Naive thymus-derived CD4-positive, alpha-beta T cell (primary cell): Measurements from ENCODE around the gene PKP4. TPM values are rescaled to one million over a fixed set of nuclear protein-coding genes. Genes with fewer than 3 reads are reported as not detected.
"Not testable (repeated sequence)": the region's sequence is repeated elsewhere in the genome, so short reads cannot be mapped to it uniquely, and the experiment has no call there.

Source experiments
- ATAC-seq: fragments of 150-1000 bp; cut with Tn5 transposase; 2 replicates; pipeline ENCODE4 v1.10.0; 2021; ENCODE audit warnings: mild to moderate bottlenecking, moderate library complexity
- CTCF ChIA-PET: fragments of 350-600 bp; sonication (Branson Sonifier 250); formaldehyde crosslinking; loops from one replicate; lab custom pipeline; 2021; ENCODE audit warnings: antibody characterized with exemption; lab: Charles Lee
- POLR2A ChIA-PET: fragments of 350-600 bp; sonication (Branson Sonifier 250); formaldehyde crosslinking; loops from one replicate; lab custom pipeline; 2021; ENCODE audit warnings: antibody characterized with exemption, inconsistent platforms; lab: Charles Lee
- DNase-seq, 9 donors: peaks; one replicate each; pipeline versions ENCODE4 v3.0.0 to v3.0.0-alpha.2; 2020 to 2022; ENCODE audit warnings: mixed read lengths in 1 of 9
- H3K27ac ChIP-seq: one replicate; pipeline ENCODE4 v1.7.0; 2013; ENCODE audit warnings: mild to moderate bottlenecking, low read depth, low read length, moderate library complexity
- H3K27me3 ChIP-seq, 2 donors: one replicate each; pipeline ENCODE4 v1.7.0; 2013; ENCODE audit warnings: low read length in 2 of 2, mild to moderate bottlenecking in 2 of 2, moderate library complexity in 2 of 2; ENCODE audit not compliant: control insufficient read depth in 2 of 2, insufficient read depth in 2 of 2
- H3K36me3 ChIP-seq, 3 experiments: 1 replicate in 2 of 3; 2 replicates in 1 of 3; pipeline ENCODE4 v1.7.0; 2013; ENCODE audit warnings: low read length in 3 of 3, mild to moderate bottlenecking in 3 of 3, moderate library complexity in 1 of 3; ENCODE audit not compliant: insufficient read depth in 3 of 3, control insufficient read depth in 2 of 3
- H3K4me1 ChIP-seq, 2 donors: one replicate each; pipeline ENCODE4 v1.7.0; 2013; ENCODE audit warnings: low read length in 2 of 2, mild to moderate bottlenecking in 2 of 2, moderate library complexity in 1 of 2; ENCODE audit not compliant: control insufficient read depth in 2 of 2, insufficient read depth in 2 of 2
- H3K4me3 ChIP-seq: 2 replicates; pipeline ENCODE4 v1.7.0; 2013; ENCODE audit warnings: mild to moderate bottlenecking, low read length
- H3K9me3 ChIP-seq, 3 experiments: 1 replicate in 2 of 3; 2 replicates in 1 of 3; pipeline ENCODE4 v1.7.0; 2013; ENCODE audit warnings: low read length in 3 of 3; ENCODE audit not compliant: control insufficient read depth in 2 of 3
- H3K27ac Mint-ChIP-seq, 9 donors: one replicate each; pipeline ENCODE4 v1.8.0; 2020 to 2022; ENCODE audit warnings: mixed read lengths in 9 of 9, mild to moderate bottlenecking in 8 of 9, moderate library complexity in 5 of 9, inconsistent platforms in 2 of 9
- H3K27me3 Mint-ChIP-seq, 5 donors: one replicate each; pipeline ENCODE4 v1.8.0; 2021 to 2022; ENCODE audit warnings: mixed read lengths in 5 of 5, mild to moderate bottlenecking in 1 of 5
- H3K36me3 Mint-ChIP-seq, 5 donors: one replicate each; pipeline ENCODE4 v1.8.0; 2020 to 2022; ENCODE audit warnings: mixed read lengths in 5 of 5, mild to moderate bottlenecking in 3 of 5, inconsistent platforms in 1 of 5
- H3K4me1 Mint-ChIP-seq, 7 donors: one replicate each; pipeline ENCODE4 v1.8.0; 2020 to 2022; ENCODE audit warnings: mixed read lengths in 7 of 7, mild to moderate bottlenecking in 3 of 7, inconsistent platforms in 1 of 7
- H3K4me3 Mint-ChIP-seq, 10 donors: one replicate each; pipeline ENCODE4 v1.8.0; 2020 to 2022; ENCODE audit warnings: mild to moderate bottlenecking in 10 of 10, mixed read lengths in 10 of 10, moderate library complexity in 6 of 10, inconsistent platforms in 2 of 10
- H3K9me3 Mint-ChIP-seq, 11 donors: one replicate each; pipeline ENCODE4 v1.8.0; 2020 to 2022; ENCODE audit warnings: mixed read lengths in 11 of 11, mild to moderate bottlenecking in 4 of 11, inconsistent platforms in 1 of 11, moderate library complexity in 1 of 11
- intact Hi-C, 2 donors: fragments of 100-400 bp; cut with micrococcal nuclease; formaldehyde crosslinking; loops; one replicate each; pipeline ENCODE4 v1.15.1; 2023
- polyA plus RNA-seq, 2 donors: library from polyadenylated mRNA; unstranded; fragments of 300-500 nt; fragmentation: Illumina TruSeq; gene quantifications; one replicate each; pipeline ENCODE4 v1.2.3, GENCODE V29; 2021
- total RNA-seq, 6 experiments: library from RNA in 5 of 6; stranded (reverse) in 5 of 6; gene quantifications; 1 replicate in 5 of 6; 2 replicates in 1 of 6; pipeline ENCODE4 v1.2.3 and lab custom pipeline; 2021 to 2026

PKP4 gene
- total and polyA plus RNA-seq, 7 experiments from 2014 or later = 1.3 to 33.2 (median 16.6) TPM

GRCh38 chr2:158701101-158701500, 244.3 kb downstream of the PKP4 start:
- ATAC-seq (no peak), DNase-seq (no peak)
- Mint-ChIP-seq H3K27me3 (peaks cover 2 to 14% (median 6%) of the 10 kb centered on the region in 5 donors), H3K4me1 (no peaks in the 10 kb centered on the region), H3K27ac (no peak overlapping the region), H3K9me3 (peaks cover 0 to 19% (median 7%) of the 10 kb centered on the region in 11 donors), H3K4me3 (no peak overlapping the region), H3K36me3 (peaks cover 0 to 6% (median 0%) of the 10 kb centered on the region in 5 donors)
- Histone ChIP-seq H3K27me3 (no peaks in the 10 kb centered on the region), H3K36me3 (no peaks in the 10 kb centered on the region), H3K9me3 (no peaks in the 10 kb centered on the region), H3K4me3 (no peak overlapping the region), H3K4me1 (no peaks in the 10 kb centered on the region), H3K27ac (no peak overlapping the region)
- ChIA-PET POLR2A (interaction anchor here (0.6 kb wide), 1 partner anchor 13 kb away, joined by 3 read pairs; no protein-coding TSS in a partner anchor), CTCF (no interaction called here)
- intact Hi-C loops = no loop called here

- DNase-seq (no peak), ATAC-seq (no peak)
- no peaks in the 10 kb centered on the region for H3K27me3 ChIP-seq
- H3K4me3 ChIP-seq = no peak overlapping the region
- no peak overlapping the region for H3K4me3 Mint-ChIP-seq
- POLR2A ChIA-PET = no interaction called here
- peaks cover 0 to 3% (median 0%) of the 10 kb centered on the region in 5 donors for H3K36me3 Mint-ChIP-seq
- H3K27ac ChIP-seq = no peak overlapping the region
- no peaks in the 10 kb centered on the region for H3K4me1 Mint-ChIP-seq
- no peaks in the 10 kb centered on the region for H3K9me3 ChIP-seq
- H3K4me1 ChIP-seq = no peaks in the 10 kb centered on the region
- H3K27me3 Mint-ChIP-seq = peaks cover 2 to 6% (median 5%) of the 10 kb centered on the region in 5 donors
- no peaks in the 10 kb centered on the region for H3K36me3 ChIP-seq
- intact Hi-C loops = no loop called here
- H3K27ac Mint-ChIP-seq = no peak overlapping the region
- H3K9me3 Mint-ChIP-seq = peaks cover 0 to 11% (median 4%) of the 10 kb centered on the region in 11 donors
- CTCF ChIA-PET = no interaction called here
Measured at GRCh38 chr2:158702740-158703139, 246.0 kb downstream of the PKP4 start.

- CTCF ChIA-PET = not testable (repeated sequence)
Measured at GRCh38 chr2:158704724-158705465, 248.1 kb downstream of the PKP4 start.

DNA sequence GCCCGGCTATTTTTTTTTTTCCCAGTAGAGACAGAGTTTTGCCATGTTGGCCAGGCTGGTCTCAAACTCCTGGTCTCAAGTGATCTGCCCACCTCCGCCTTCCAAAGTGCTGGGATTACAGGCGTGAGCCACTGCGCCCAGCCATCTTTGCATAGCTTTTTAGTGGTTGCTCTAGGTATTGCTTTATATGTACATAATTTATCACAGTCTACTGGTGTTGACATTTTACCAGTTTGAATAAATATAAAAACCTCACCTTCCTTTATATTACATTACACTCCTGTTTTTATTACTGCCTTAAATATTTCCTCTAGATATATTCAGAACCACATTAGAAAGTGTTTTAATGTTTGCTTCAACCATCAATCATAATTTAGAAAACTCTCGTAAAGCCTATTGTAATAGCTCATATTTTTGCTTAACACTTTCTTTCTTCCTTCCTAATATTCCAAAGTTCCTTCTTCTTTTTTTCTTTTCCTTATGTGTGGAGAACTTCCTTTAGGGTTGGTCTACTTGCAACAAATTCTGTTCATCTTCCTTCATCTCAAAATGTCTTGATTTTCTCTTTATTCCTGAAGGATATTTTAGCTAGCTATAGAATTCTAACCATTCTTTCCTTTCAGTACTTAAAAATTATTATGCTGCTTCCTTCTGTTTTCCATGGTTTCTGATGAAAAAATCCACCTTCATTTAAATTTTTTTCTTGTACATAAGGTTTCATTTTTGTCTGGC, 256.2 kb downstream of the PKP4 start:
- ATAC-seq = no peak

More at GRCh38 chr2:158704724-158705465, 248.1 kb downstream of the PKP4 start:
- H3K4me3 Mint-ChIP-seq, H3K27me3 Mint-ChIP-seq, H3K27ac ChIP-seq, H3K27me3 ChIP-seq, DNase-seq, ATAC-seq, POLR2A ChIA-PET, H3K4me3 ChIP-seq, H3K36me3 Mint-ChIP-seq, H3K36me3 ChIP-seq, H3K4me1 ChIP-seq, H3K9me3 ChIP-seq, H3K4me1 Mint-ChIP-seq, intact Hi-C loops: not testable (repeated sequence)
- Mint-ChIP-seq H3K9me3 (peaks cover 0 to 11% (median 4%) of the 10 kb centered on the region in 11 donors), H3K27ac (peak overlapping the region in 1 of 9 donors; percentile 14)

DNA sequence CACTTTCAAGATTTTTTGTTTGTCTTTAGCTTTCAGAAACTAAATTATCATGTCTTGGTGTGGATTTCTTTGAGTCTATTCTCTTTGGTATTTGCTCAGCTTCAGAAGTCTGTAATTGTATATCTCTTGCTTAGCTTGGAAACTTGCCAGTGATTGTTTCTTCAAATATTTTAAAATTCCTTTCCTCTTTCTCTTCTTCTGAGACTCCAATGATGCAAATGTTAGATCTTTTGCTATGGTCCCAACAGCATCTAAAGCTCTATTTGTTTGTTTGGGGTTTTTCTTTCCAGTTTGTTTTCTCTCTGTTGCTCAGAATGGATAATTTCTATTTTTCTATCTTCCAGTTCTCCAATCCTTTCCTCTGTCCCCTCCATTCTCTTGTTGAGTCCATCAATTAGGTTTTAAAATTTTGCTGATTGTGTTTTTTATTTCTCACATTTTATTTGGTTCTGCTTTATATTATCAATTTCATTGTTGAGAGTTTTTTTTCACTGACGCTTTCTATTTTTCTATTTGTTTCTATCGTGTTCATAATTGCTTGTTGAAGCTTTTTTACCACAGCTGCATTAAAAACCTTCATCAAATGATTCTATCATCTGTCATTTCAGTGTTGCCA, 256.9 kb downstream of the PKP4 start:
- H3K27me3 ChIP-seq = no peaks in the 10 kb centered on the region
- POLR2A ChIA-PET = interaction anchor here (0.7 kb wide), 1 partner anchor 12 kb away, joined by 3 read pairs; no protein-coding TSS in a partner anchor
- Mint-ChIP-seq H3K36me3 (peaks cover 0 to 10% (median 0%) of the 10 kb centered on the region in 5 donors), H3K9me3 (peaks cover 2 to 13% (median 8%) of the 10 kb centered on the region in 11 donors), H3K27ac (no peak overlapping the region), H3K27me3 (peaks cover 6 to 17% (median 11%) of the 10 kb centered on the region in 5 donors), H3K4me1 (no peaks in the 10 kb centered on the region), H3K4me3 (no peak overlapping the region)
- no peaks in the 10 kb centered on the region for H3K36me3 ChIP-seq
- H3K4me1 ChIP-seq = no peaks in the 10 kb centered on the region
- DNase-seq (no peak), ATAC-seq (no peak)
- no peak overlapping the region for H3K4me3 ChIP-seq
- CTCF ChIA-PET = no interaction called here
- no peaks in the 10 kb centered on the region for H3K9me3 ChIP-seq
- no peak overlapping the region for H3K27ac ChIP-seq
- intact Hi-C loops = no loop called here

More for the DNA sequence above, 256.2 kb downstream of the PKP4 start:
- intact Hi-C loops = no loop called here
- no peaks in the 10 kb centered on the region for H3K4me1 ChIP-seq
- ChIA-PET POLR2A (no interaction called here), CTCF (no interaction called here)
- H3K9me3 Mint-ChIP-seq = peaks cover 2 to 13% (median 8%) of the 10 kb centered on the region in 11 donors
- no peaks in the 10 kb centered on the region for H3K9me3 ChIP-seq
- H3K27ac ChIP-seq = no peak overlapping the region
- no peak for DNase-seq
- no peaks in the 10 kb centered on the region for H3K27me3 ChIP-seq
- no peak overlapping the region for H3K27ac Mint-ChIP-seq
- no peak overlapping the region for H3K4me3 ChIP-seq
- peaks cover 0 to 10% (median 0%) of the 10 kb centered on the region in 5 donors for H3K36me3 Mint-ChIP-seq
- H3K27me3 Mint-ChIP-seq = peaks cover 6 to 17% (median 11%) of the 10 kb centered on the region in 5 donors
- no peak overlapping the region for H3K4me3 Mint-ChIP-seq
- H3K4me1 Mint-ChIP-seq = no peaks in the 10 kb centered on the region
- H3K36me3 ChIP-seq = no peaks in the 10 kb centered on the region

DNA sequence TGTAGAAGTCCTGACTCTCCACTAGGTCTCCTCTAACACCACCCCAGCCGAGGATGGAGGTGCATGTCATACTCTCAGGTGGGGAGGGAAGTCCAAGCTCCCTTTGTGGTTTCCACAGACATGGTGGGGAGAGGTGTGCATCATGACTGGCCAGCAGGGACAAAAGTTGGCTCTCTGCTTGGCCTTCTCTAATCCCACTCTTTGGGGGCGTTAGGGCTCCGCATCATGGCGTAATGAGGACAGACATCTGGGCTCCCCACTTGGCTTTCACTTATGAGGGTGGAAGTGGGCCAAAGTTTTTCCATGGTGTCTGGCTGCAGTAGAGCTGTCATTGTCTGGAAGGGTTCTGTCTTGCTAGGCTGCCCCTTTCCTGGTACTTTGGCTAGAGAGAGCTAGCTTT, 257.7 kb downstream of the PKP4 start:
- Mint-ChIP-seq H3K4me1 (no peaks in the 10 kb centered on the region), H3K36me3 (peaks cover 0 to 10% (median 0%) of the 10 kb centered on the region in 5 donors), H3K4me3 (no peak overlapping the region), H3K27me3 (peaks cover 6 to 17% (median 11%) of the 10 kb centered on the region in 5 donors), H3K27ac (no peak overlapping the region), H3K9me3 (peaks cover 2 to 13% (median 8%) of the 10 kb centered on the region in 11 donors)
- Histone ChIP-seq H3K9me3 (no peaks in the 10 kb centered on the region), H3K4me1 (no peaks in the 10 kb centered on the region), H3K4me3 (no peak overlapping the region), H3K27me3 (no peaks in the 10 kb centered on the region), H3K27ac (no peak overlapping the region), H3K36me3 (no peaks in the 10 kb centered on the region)
- DNase-seq (no peak), ATAC-seq (no peak)
- ChIA-PET CTCF (no interaction called here), POLR2A (interaction anchor here (0.7 kb wide), 1 partner anchor 13 kb away, joined by 3 read pairs; no protein-coding TSS in a partner anchor)
- intact Hi-C loops = no loop called here
